Measurements from ENCODE around the gene CD200R1L. TPM values are rescaled to one million over a fixed set of nuclear protein-coding genes. Genes with fewer than 3 reads are reported as not detected.

Gene CD200R1L
- total RNA-seq, 1 experiment from 2014 or later = not detected

DNA sequence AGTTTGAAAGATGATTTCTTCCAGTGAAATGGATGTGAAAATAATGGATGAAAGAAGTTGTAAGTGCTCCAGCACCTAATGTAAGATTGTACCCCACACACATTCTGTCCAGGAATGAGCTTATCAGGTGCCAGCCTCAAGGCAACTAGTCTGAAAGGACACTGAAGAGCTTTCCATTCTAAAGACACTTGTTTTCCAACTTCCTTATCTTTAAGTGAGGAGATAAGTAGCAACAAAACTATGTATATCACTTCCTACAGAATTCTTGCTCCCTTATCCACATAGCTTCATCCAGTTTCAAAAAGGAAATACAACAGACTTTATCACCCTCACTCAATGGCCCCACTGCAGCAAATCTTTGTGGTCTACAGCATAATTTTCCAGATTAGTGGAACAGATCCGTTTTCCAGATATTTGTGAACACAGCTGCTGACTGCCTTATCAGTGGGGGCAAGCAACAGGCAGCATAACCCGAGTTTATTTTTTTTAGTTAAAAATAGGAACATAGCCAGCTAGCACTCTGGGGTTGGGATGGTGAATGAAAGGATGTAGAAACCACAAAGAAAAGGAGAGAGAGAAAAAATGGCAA lies 60.6 kb downstream of the CD200R1L start:
- Histone ChIP-seq H3K27ac (ENCODE audit: low read length) (no peak overlapping the region), H3K9me3 (ENCODE audit: control insufficient read depth, insufficient read depth, low read depth, low read length) (no peaks in the 10 kb centered on the region), H3K27me3 (ENCODE audit: control insufficient read depth, insufficient read depth, low read length) (peaks cover 2% of the 10 kb centered on the region; the same call in 1 of the 2 replicates), H3K4me1 (ENCODE audit: control insufficient read depth, insufficient read depth, low read length) (no peaks in the 10 kb centered on the region), H3K4me3 (ENCODE audit: low read depth in 2 of 2, low read length in 2 of 2) (no peak overlapping the region), H3K36me3 (ENCODE audit: control insufficient read depth, insufficient read depth, low read length) (no peaks in the 10 kb centered on the region)
- DNase-seq (ENCODE audit: low read depth, low spot score) (no peak), ATAC-seq (no peak)
- in situ Hi-C loops (cut with HindIII; ENCODE audit: low pct_unique_long_range_greater_than_20kb, low sequenced_read_pairs) = no loop called here
- ChIA-PET POLR2A (no interaction called here), CTCF (no interaction called here)
- BruUV-seq (replicated peaks) = no TSS peak
- TF ChIP-seq, protein P1, sequence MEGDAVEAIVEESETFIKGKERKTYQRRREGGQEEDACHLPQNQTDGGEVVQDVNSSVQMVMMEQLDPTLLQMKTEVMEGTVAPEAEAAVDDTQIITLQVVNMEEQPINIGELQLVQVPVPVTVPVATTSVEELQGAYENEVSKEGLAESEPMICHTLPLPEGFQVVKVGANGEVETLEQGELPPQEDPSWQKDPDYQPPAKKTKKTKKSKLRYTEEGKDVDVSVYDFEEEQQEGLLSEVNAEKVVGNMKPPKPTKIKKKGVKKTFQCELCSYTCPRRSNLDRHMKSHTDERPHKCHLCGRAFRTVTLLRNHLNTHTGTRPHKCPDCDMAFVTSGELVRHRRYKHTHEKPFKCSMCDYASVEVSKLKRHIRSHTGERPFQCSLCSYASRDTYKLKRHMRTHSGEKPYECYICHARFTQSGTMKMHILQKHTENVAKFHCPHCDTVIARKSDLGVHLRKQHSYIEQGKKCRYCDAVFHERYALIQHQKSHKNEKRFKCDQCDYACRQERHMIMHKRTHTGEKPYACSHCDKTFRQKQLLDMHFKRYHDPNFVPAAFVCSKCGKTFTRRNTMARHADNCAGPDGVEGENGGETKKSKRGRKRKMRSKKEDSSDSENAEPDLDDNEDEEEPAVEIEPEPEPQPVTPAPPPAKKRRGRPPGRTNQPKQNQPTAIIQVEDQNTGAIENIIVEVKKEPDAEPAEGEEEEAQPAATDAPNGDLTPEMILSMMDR (IDR thresholded peaks at IDR 0.05) = no peak
- TF ChIP-seq SIN3A (IDR thresholded peaks at IDR 0.05; ENCODE audit: borderline replicate concordance, insufficient read depth, low read depth, low read length) = no peak
- TF ChIP-seq, protein P2, sequence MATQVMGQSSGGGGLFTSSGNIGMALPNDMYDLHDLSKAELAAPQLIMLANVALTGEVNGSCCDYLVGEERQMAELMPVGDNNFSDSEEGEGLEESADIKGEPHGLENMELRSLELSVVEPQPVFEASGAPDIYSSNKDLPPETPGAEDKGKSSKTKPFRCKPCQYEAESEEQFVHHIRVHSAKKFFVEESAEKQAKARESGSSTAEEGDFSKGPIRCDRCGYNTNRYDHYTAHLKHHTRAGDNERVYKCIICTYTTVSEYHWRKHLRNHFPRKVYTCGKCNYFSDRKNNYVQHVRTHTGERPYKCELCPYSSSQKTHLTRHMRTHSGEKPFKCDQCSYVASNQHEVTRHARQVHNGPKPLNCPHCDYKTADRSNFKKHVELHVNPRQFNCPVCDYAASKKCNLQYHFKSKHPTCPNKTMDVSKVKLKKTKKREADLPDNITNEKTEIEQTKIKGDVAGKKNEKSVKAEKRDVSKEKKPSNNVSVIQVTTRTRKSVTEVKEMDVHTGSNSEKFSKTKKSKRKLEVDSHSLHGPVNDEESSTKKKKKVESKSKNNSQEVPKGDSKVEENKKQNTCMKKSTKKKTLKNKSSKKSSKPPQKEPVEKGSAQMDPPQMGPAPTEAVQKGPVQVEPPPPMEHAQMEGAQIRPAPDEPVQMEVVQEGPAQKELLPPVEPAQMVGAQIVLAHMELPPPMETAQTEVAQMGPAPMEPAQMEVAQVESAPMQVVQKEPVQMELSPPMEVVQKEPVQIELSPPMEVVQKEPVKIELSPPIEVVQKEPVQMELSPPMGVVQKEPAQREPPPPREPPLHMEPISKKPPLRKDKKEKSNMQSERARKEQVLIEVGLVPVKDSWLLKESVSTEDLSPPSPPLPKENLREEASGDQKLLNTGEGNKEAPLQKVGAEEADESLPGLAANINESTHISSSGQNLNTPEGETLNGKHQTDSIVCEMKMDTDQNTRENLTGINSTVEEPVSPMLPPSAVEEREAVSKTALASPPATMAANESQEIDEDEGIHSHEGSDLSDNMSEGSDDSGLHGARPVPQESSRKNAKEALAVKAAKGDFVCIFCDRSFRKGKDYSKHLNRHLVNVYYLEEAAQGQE (IDR thresholded peaks at IDR 0.05; ENCODE audit: insufficient read depth in 1 of 2, low read depth in 2 of 2, low read length in 1 of 2) = no peak
- TF ChIP-seq POLR2AphosphoS5 (IDR thresholded peaks at IDR 0.05; ENCODE audit: low read depth, low read length) = no peak
- no peak for TF ChIP-seq TCF7L2 (IDR thresholded peaks at IDR 0.05; ENCODE audit: low read depth, low read length)
- intact Hi-C loops (cut with micrococcal nuclease; ENCODE audit: unreplicated experiment) = no loop called here

DNA sequence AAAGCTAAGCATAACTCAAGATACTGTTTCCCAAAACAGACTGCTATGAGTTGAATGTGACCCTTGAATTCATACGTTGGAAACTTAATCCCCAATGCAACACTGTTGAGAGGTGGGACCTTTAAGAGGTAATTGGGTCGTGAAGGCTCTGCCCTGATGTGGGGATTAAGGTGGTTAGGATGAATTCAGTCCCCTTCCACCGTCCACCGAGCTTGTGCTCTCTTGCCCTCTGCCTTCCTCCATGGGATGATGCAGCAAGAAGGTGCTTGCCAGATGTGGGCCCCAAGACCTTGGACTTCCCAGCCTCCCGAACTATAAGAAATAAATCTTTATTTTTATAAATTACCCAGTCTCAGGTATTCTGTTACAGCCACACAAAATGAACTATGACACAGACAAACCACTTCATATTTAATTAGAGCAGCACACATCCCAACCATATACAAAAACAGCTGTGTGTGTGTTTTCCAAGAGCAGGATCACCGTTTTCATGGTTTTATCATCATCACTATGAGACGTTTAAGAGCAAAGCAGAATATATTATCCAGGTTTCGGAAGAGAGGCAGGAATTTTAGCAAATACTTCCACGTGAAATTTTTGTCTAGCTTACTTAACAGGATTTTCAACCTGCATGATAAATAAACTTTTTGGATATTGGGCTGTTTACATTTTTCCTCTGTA lies 61.2 kb downstream of the CD200R1L start:
- POLR2A ChIA-PET = no interaction called here
- ATAC-seq = no peak

More for the DNA sequence above, 61.2 kb downstream of the CD200R1L start:
- Histone ChIP-seq H3K9me3 (ENCODE audit: control insufficient read depth, insufficient read depth, low read depth, low read length) (no peaks in the 10 kb centered on the region), H3K36me3 (ENCODE audit: control insufficient read depth, insufficient read depth, low read length) (no peaks in the 10 kb centered on the region), H3K4me3 (ENCODE audit: low read depth in 2 of 2, low read length in 2 of 2) (no peak overlapping the region), H3K4me1 (ENCODE audit: control insufficient read depth, insufficient read depth, low read length) (no peaks in the 10 kb centered on the region), H3K27ac (ENCODE audit: low read length) (no peak overlapping the region), H3K27me3 (ENCODE audit: control insufficient read depth, insufficient read depth, low read length) (peaks cover 2% of the 10 kb centered on the region; the same call in 1 of the 2 replicates)
- TF ChIP-seq, protein P1 (IDR thresholded peaks at IDR 0.05) = no peak
- no peak for TF ChIP-seq TCF7L2 (IDR thresholded peaks at IDR 0.05; ENCODE audit: low read depth, low read length)
- TF ChIP-seq POLR2AphosphoS5 (IDR thresholded peaks at IDR 0.05; ENCODE audit: low read depth, low read length) = no peak
- no peak for TF ChIP-seq SIN3A (IDR thresholded peaks at IDR 0.05; ENCODE audit: borderline replicate concordance, insufficient read depth, low read depth, low read length)
- TF ChIP-seq, protein P2 (IDR thresholded peaks at IDR 0.05; ENCODE audit: insufficient read depth in 1 of 2, low read depth in 2 of 2, low read length in 1 of 2) = no peak
- BruUV-seq (replicated peaks) = no TSS peak
- DNase-seq (ENCODE audit: low read depth, low spot score) = no peak
- in situ Hi-C loops (cut with HindIII; ENCODE audit: low pct_unique_long_range_greater_than_20kb, low sequenced_read_pairs) = no loop called here
- CTCF ChIA-PET = no interaction called here
- intact Hi-C loops (cut with micrococcal nuclease; ENCODE audit: unreplicated experiment) = no loop called here

Measured in Panc1 (cell line).